Cerebellar nuclear complex (tissue), 1 donor: ENCODE data around the gene GTPBP6.
"Not testable (repeated sequence)": the region's sequence is repeated elsewhere in the genome, so short reads cannot be mapped to it uniquely, and the experiment has no call there.

ENCODE experiments used
- DNase-seq, 2 experiments: peaks; one replicate each; lab custom pipeline; 2025; lab: John Stamatoyannopoulos, UW

GTPBP6 gene

GRCh38 chrX:316351-317325 is 2.0 kb downstream of the GTPBP6 start:
- DNase-seq = no peak

GRCh38 chrX:314781-315595 is 3.6 kb downstream of the GTPBP6 start:
- DNase-seq = no peak

- DNase-seq = no peak
These were observed 4.5 kb downstream of the GTPBP6 start for GRCh38 chrX:314049-314448.

GRCh38 chrX:313546-313945 is 5.0 kb downstream of the GTPBP6 start:
- no peak for DNase-seq

- no peak for DNase-seq
These were observed 5.8 kb downstream of the GTPBP6 start for GRCh38 chrX:312621-313331.

GRCh38 chrX:311156-312129 is 7.2 kb downstream of the GTPBP6 start:
- no peak for DNase-seq

- DNase-seq = no peak
These were observed 7.9 kb downstream of the GTPBP6 start for GRCh38 chrX:310621-311155.

GRCh38 chrX:308821-309520 is 9.6 kb downstream of the GTPBP6 start:
- no peak for DNase-seq

GRCh38 chrX:307261-308111 is 11.1 kb downstream of the GTPBP6 start:
- DNase-seq = no peak

- not testable (repeated sequence) for DNase-seq
These were observed 11.9 kb downstream of the GTPBP6 start for GRCh38 chrX:306614-307251.

GRCh38 chrX:305781-306613 is 12.6 kb downstream of the GTPBP6 start:
- not testable (repeated sequence) for DNase-seq

GRCh38 chrX:302975-303374 is 15.6 kb downstream of the GTPBP6 start:
- DNase-seq = no peak

- DNase-seq = no peak
These were observed 18.3 kb downstream of the GTPBP6 start for GRCh38 chrX:300334-300733.

- no peak for DNase-seq
These were observed 19.6 kb downstream of the GTPBP6 start for GRCh38 chrX:298993-299392.

GRCh38 chrX:295136-295535 is 23.5 kb downstream of the GTPBP6 start:
- no peak for DNase-seq

- DNase-seq = no peak
These were observed 25.4 kb downstream of the GTPBP6 start for GRCh38 chrX:292900-293897.
